ENCODE measurements around the gene L3MBTL4.

- TF ChIP-seq RARB (CRISPR knock-in tag; IDR thresholded peaks at IDR 0.05) (no peak), BACH2 (CRISPR knock-in tag; IDR thresholded peaks at IDR 0.05; ENCODE audit: borderline replicate concordance) (no peak), ZFP30 (CRISPR knock-in tag; IDR thresholded peaks at IDR 0.05) (no peak), ARNTL (CRISPR knock-in tag; IDR thresholded peaks at IDR 0.05; ENCODE audit: borderline replicate concordance, low read depth) (no peak), ZNF565 (CRISPR knock-in tag; conservative IDR thresholded peaks at IDR 0.05; ENCODE audit: low read depth) (no peak), PATZ1 (CRISPR knock-in tag; IDR thresholded peaks at IDR 0.05; ENCODE audit: borderline replicate concordance) (no peak), ESRRG (CRISPR knock-in tag; IDR thresholded peaks at IDR 0.05) (no peak), CREB5 (CRISPR knock-in tag; IDR thresholded peaks at IDR 0.05; ENCODE audit: low read depth) (no peak), ISL1 (CRISPR knock-in tag; IDR thresholded peaks at IDR 0.05) (no peak), ZFP3 (CRISPR knock-in tag; IDR thresholded peaks at IDR 0.05) (no peak), POU6F1 (CRISPR knock-in tag; IDR thresholded peaks at IDR 0.05; ENCODE audit: borderline replicate concordance, low read depth) (no peak), CSRNP3 (CRISPR knock-in tag; IDR thresholded peaks at IDR 0.05) (no peak)
Measured at GRCh38 chr18:5997361-5997760, 417.4 kb downstream of the L3MBTL4 start.
